Body of pancreas (tissue), 4 donors: ENCODE measurements around the gene MMD.

Experiments
- CTCF ChIP-seq, 7 experiments: fragments of 450-650 bp in 4 of 7; fragments of 200-600 bp in 3 of 7; sonication (generic) in 3 of 7; IDR thresholded peaks; one replicate each; pipeline ENCODE4 v1.5.1; 2016 to 2019; ENCODE audit warnings: antibody characterized with exemption in 7 of 7
- POLR2A ChIP-seq, 3 donors: fragments of 450-650 bp; IDR thresholded peaks; one replicate each; pipeline ENCODE4 v1.6.1; 2016; ENCODE audit warnings: antibody characterized with exemption in 3 of 3, mild to moderate bottlenecking in 2 of 3

DNA sequence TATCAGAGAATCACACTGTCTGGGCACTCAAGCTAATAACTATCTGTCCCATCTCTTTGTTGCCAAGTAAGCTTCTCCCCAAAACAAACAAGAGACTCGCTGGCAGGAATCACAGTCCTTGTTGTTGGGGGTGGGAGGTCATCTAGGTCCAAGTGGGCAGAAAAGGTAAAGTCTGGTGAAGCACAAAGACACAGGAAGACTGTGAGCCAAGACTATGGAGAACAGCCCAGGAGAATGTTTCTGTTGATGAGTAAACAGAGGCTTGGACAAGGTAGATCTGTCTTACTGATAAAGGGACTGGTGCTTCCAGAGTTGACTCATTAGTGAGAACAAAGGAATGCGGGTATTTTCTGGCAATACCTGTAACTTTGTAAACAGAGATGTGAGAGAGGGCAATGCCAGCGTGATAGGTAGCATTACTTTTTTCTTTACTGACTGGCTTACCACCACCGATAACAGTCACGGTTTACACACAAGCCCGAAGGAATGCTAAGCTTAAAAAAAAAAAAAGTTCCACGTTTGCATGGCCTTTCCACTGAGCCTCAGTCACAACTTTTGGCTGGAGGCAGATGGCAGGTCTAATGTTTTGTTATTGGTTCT is 11.5 kb upstream of the MMD start:
- TF ChIP-seq CTCF (IDR thresholded peaks at IDR 0.05) = no peak
- TF ChIP-seq POLR2A (IDR thresholded peaks at IDR 0.05) = no peak
